CD4-positive, CD25-positive, alpha-beta regulatory T cell (primary cell): ENCODE measurements around the gene PJVK. TPM values are rescaled to one million over a fixed set of nuclear protein-coding genes. Genes with fewer than 3 reads are reported as not detected.

Source experiments
- ATAC-seq, 2 donors: fragments of 150-1000 bp; cut with Tn5 transposase; one replicate each; pipeline ENCODE4 v1.10.0; 2021; ENCODE audit warnings: low read depth in 2 of 2, moderate number of reproducible peaks in 2 of 2, moderate library complexity in 1 of 2
- DNase-seq, 3 donors: peaks; one replicate each; pipeline versions ENCODE4 v3.0.0 to v3.0.0-alpha.2; 2012 to 2022; ENCODE audit warnings: mixed read lengths in 1 of 3
- H3K27ac ChIP-seq: one replicate; pipeline ENCODE4 v1.7.0; 2013; ENCODE audit warnings: mild to moderate bottlenecking, low read length; ENCODE audit not compliant: insufficient read depth, poor library complexity, severe bottlenecking
- H3K27me3 ChIP-seq: one replicate; pipeline ENCODE4 v1.7.0; 2013; ENCODE audit warnings: low read length; ENCODE audit not compliant: control insufficient read depth, insufficient read depth
- H3K36me3 ChIP-seq: one replicate; pipeline ENCODE4 v1.7.0; 2013; ENCODE audit warnings: mild to moderate bottlenecking, low read length, moderate library complexity; ENCODE audit not compliant: control insufficient read depth, insufficient read depth
- H3K4me1 ChIP-seq: 2 replicates; pipeline ENCODE4 v1.7.0; 2013; ENCODE audit warnings: mild to moderate bottlenecking, low read length; ENCODE audit not compliant: insufficient read depth, control insufficient read depth, poor library complexity, severe bottlenecking
- H3K4me3 ChIP-seq: one replicate; pipeline ENCODE4 v1.7.0; 2013; ENCODE audit warnings: low read depth, mild to moderate bottlenecking, low read length, moderate library complexity
- H3K9me3 ChIP-seq, 2 experiments: 1 replicate in 1 of 2; 2 replicates in 1 of 2; pipeline ENCODE4 v1.7.0; 2013; ENCODE audit warnings: low read length in 2 of 2, mild to moderate bottlenecking in 1 of 2, moderate library complexity in 1 of 2; ENCODE audit not compliant: control insufficient read depth in 2 of 2
- H3K27ac Mint-ChIP-seq, 3 donors: one replicate each; pipeline ENCODE4 v1.8.0; 2020 to 2022; ENCODE audit warnings: mild to moderate bottlenecking in 3 of 3, mixed read lengths in 3 of 3, moderate library complexity in 2 of 3
- H3K27me3 Mint-ChIP-seq: one replicate; pipeline ENCODE4 v1.8.0; 2022; ENCODE audit warnings: mild to moderate bottlenecking, mixed read lengths
- H3K36me3 Mint-ChIP-seq: one replicate; pipeline ENCODE4 v1.8.0; 2020; ENCODE audit warnings: mixed read lengths
- H3K4me1 Mint-ChIP-seq, 4 donors: one replicate each; pipeline ENCODE4 v1.8.0; 2020 to 2022; ENCODE audit warnings: mixed read lengths in 4 of 4, mild to moderate bottlenecking in 1 of 4
- H3K4me3 Mint-ChIP-seq, 4 donors: one replicate each; pipeline ENCODE4 v1.8.0; 2020 to 2022; ENCODE audit warnings: mild to moderate bottlenecking in 4 of 4, mixed read lengths in 4 of 4, moderate library complexity in 3 of 4
- H3K9me3 Mint-ChIP-seq, 7 donors: one replicate each; pipeline ENCODE4 v1.8.0; 2020 to 2022; ENCODE audit warnings: mixed read lengths in 7 of 7, mild to moderate bottlenecking in 3 of 7, moderate library complexity in 2 of 7
- polyA plus RNA-seq, 4 donors: library from polyadenylated mRNA; unstranded; fragments of 300-500 nt; fragmentation: Illumina TruSeq; gene quantifications; one replicate each; pipeline ENCODE4 v1.2.3, GENCODE V29; 2021
- total RNA-seq: library from RNA; stranded (reverse); gene quantifications from one replicate; pipeline ENCODE4 v1.2.3, GENCODE V29; 2022

PJVK gene
- total and polyA plus RNA-seq, 5 donors from 2014 or later = 0.22 to 3.1 (median 0.57) TPM

DNA sequence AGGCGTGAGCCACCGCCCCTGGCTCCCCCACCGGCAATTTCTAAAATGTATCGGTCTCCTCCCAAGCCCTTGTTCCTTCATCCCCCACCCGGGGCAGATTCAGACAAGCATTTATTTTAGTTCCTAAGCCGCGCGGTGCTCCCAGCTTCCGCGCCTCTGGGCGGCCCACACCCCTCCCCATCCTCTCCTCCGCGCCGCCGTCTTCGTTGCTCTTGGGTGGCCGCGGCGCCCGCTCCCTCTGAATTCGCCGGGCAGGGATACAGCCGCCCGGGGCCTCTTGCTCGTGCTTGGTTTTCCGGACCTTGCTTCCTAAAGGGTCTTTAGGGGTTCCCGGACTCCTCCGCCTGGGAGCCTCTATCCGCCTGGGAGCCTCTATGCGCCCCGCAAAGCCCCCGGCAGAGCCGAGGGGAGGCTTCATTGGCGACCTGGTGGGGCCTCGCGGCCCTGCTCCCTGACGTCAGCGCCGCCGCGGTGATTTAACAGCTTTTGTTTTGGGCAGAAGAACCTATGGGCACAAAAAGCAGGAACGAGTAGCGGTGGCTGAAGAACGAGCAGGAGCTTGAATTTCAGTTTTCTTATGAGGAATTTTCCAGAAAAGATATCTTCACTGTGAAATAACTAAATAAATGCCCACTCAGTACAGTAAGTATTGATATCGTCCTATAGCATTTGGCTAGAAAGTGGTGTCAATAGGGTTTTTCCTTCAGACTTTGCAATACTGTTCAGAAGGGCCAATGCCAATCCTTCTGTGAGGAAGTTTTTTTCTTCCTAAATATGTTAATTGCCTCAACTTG, 37.5 kb upstream of the PJVK start:
- H3K27ac Mint-ChIP-seq = peak overlapping the region; percentile 95 to 98 (median 98)
- no peaks in the 10 kb centered on the region for H3K36me3 ChIP-seq
- H3K4me1 Mint-ChIP-seq = peaks cover 8 to 37% (median 20%) of the 10 kb centered on the region in 4 donors
- H3K27me3 Mint-ChIP-seq = no peaks in the 10 kb centered on the region
- no peaks in the 10 kb centered on the region for H3K9me3 ChIP-seq
- peak overlapping the region; percentile 87 to 91 (median 89) for H3K4me3 Mint-ChIP-seq
- DNase-seq (peak; percentile 65 to 89 (median 80)), ATAC-seq (peak; percentile 76 to 82)
- H3K4me1 ChIP-seq = peaks cover 14% of the 10 kb centered on the region
- H3K4me3 ChIP-seq = peak overlapping the region; percentile 98
- H3K27me3 ChIP-seq = no peaks in the 10 kb centered on the region
- no peaks in the 10 kb centered on the region for H3K36me3 Mint-ChIP-seq
- H3K27ac ChIP-seq = peak overlapping the region; percentile 82
- H3K9me3 Mint-ChIP-seq = peaks cover 0 to 1% (median 0%) of the 10 kb centered on the region in 7 donors

DNA sequence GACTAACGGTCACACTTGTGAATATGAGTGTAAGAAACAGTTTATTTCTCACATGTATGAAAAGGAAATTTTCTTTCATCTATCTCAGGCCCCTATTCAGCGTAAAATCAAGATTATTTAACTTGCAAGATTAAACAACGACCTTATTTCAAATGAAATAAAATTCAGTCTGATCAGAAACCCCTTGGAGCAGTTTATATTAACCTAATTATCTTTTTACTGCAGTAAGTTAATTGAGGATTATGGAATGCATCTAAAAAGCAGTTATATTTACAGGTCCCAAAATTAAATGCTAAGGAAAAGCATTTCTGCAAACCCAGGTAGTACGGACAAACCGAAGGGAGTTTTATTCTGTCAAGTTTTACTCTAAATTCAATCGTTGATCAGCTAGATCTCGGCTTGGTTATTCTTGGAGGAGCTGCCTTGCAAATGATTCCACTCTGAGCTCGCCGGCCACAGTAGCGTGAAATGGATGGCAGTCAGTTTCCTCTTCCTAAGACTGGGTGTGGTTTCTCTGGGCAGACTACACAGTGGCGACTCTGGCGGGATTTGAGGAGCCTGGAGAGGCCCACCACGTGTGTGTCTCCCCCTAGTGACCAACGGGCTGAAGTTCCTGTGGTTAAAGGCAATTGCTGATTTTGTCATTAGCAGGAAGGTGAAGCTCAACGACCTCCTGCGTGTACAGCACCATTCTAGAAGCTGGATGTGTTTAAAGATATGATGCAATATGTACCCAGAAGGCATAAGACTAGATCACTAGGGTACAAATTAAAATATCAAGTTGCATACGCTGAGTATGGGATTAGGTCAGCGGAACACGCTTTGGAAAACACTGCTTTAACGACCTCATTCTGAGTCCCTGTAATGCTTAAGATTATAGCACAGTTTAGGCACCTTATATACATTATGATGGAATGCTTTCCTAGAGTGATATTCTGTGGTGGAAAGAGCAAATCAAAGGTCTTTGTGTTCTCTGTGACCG, 36.6 kb upstream of the PJVK start:
- Histone ChIP-seq H3K27ac (peak overlapping the region; percentile 82), H3K4me3 (peak overlapping the region; percentile 98), H3K36me3 (no peaks in the 10 kb centered on the region), H3K27me3 (no peaks in the 10 kb centered on the region), H3K9me3 (no peaks in the 10 kb centered on the region), H3K4me1 (peaks cover 14% of the 10 kb centered on the region)
- Mint-ChIP-seq H3K27ac (peak overlapping the region; percentile 95 to 98 (median 98)), H3K36me3 (no peaks in the 10 kb centered on the region), H3K27me3 (no peaks in the 10 kb centered on the region), H3K4me3 (peak overlapping the region; percentile 87 to 91 (median 89)), H3K4me1 (peaks cover 12 to 39% (median 25%) of the 10 kb centered on the region in 4 donors), H3K9me3 (peaks cover 0 to 1% (median 0%) of the 10 kb centered on the region in 7 donors)
- peak; percentile 72 to 93 (median 77) for DNase-seq
- ATAC-seq = peak; percentile 68 to 76

DNA sequence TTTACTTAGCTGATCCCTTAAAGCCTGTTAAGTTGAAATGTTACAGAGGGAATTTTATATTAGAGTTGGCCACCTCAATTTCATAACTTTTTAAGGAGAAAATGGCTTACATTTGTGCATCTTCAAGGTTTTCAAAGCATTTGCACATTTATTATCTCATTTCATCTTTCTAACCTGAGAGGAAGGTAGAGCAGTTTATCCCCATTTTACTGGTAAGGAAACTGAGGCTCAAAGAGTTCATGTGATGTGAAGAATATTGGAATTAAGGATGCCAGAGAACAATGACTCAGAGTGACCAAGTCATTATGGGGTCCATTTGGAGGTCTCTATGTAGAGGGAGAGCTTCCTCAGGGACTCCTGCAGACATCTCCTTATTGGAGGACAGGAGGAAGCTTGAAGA, 35.2 kb upstream of the PJVK start:
- no peaks in the 10 kb centered on the region for H3K36me3 ChIP-seq
- peak overlapping the region in 1 of 3 donors; percentile 3 for H3K27ac Mint-ChIP-seq
- H3K27me3 ChIP-seq = no peaks in the 10 kb centered on the region
- H3K4me3 ChIP-seq = no peak overlapping the region
- H3K36me3 Mint-ChIP-seq = peaks cover 2% of the 10 kb centered on the region
- DNase-seq (no peak), ATAC-seq (no peak)
- H3K27me3 Mint-ChIP-seq = no peaks in the 10 kb centered on the region
- no peaks in the 10 kb centered on the region for H3K9me3 ChIP-seq
- no peak overlapping the region for H3K27ac ChIP-seq
- H3K4me3 Mint-ChIP-seq = no peak overlapping the region
- H3K4me1 ChIP-seq = peaks cover 14% of the 10 kb centered on the region
- H3K4me1 Mint-ChIP-seq = peaks cover 14 to 42% (median 27%) of the 10 kb centered on the region in 4 donors
- peaks cover 0 to 1% (median 0%) of the 10 kb centered on the region in 7 donors for H3K9me3 Mint-ChIP-seq

DNA sequence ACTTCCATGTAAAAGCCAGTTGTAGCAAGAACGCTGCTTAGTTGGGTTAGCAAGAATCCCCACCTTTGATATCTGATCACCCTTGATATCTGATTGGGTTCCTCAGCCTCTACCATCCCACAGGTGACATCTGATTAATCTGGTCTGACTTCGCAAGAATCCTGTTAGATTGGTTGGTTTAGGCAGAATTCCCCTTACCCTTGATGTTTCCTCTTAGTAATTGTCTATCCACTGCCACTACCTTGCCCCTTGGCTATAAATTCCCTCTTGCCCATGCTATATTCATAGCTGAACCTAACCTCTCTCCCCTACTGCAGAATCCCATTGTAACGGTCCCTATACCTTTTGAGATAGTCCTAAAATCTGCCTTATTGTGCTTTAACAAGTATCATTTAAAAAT, 33.3 kb upstream of the PJVK start:
- Histone ChIP-seq H3K4me1 (peaks cover 14% of the 10 kb centered on the region), H3K4me3 (no peak overlapping the region), H3K36me3 (no peaks in the 10 kb centered on the region), H3K27me3 (no peaks in the 10 kb centered on the region), H3K9me3 (no peaks in the 10 kb centered on the region), H3K27ac (peak overlapping the region; percentile 0)
- no peak for DNase-seq
- Mint-ChIP-seq H3K27ac (no peak overlapping the region), H3K36me3 (peaks cover 13% of the 10 kb centered on the region), H3K27me3 (no peaks in the 10 kb centered on the region), H3K9me3 (peaks cover 0 to 1% (median 0%) of the 10 kb centered on the region in 7 donors), H3K4me1 (peaks cover 14 to 39% (median 27%) of the 10 kb centered on the region in 4 donors), H3K4me3 (peak overlapping the region in 1 of 4 donors; percentile 16)
- ATAC-seq = no peak

DNA sequence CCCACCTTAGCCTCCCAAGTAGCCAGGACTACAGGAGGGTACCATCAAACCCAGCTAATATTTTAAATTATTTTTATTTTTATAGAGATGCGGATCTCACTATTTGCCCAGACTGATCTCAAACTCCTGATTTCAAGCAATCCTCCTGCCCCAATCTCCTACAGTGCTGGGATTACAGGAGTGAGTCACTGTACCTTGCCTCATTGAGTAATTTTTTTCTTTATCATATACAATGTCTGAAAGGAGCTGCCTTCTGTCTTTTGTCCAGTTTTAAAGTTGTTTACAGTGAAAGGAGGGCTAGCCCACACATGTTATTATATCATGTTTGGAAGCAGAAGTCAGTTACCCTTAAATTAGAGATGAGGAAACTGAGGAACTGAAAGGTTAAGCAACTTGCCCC, 32.8 kb upstream of the PJVK start:
- Histone ChIP-seq H3K4me3 (no peak overlapping the region), H3K9me3 (no peaks in the 10 kb centered on the region), H3K4me1 (peaks cover 14% of the 10 kb centered on the region), H3K27me3 (no peaks in the 10 kb centered on the region), H3K27ac (peak overlapping the region; percentile 0), H3K36me3 (no peaks in the 10 kb centered on the region)
- Mint-ChIP-seq H3K4me3 (no peak overlapping the region), H3K27me3 (no peaks in the 10 kb centered on the region), H3K9me3 (peaks cover 0 to 1% (median 0%) of the 10 kb centered on the region in 7 donors), H3K36me3 (peaks cover 13% of the 10 kb centered on the region), H3K27ac (no peak overlapping the region), H3K4me1 (peaks cover 14 to 34% (median 24%) of the 10 kb centered on the region in 4 donors)
- ATAC-seq (no peak), DNase-seq (no peak)

DNA sequence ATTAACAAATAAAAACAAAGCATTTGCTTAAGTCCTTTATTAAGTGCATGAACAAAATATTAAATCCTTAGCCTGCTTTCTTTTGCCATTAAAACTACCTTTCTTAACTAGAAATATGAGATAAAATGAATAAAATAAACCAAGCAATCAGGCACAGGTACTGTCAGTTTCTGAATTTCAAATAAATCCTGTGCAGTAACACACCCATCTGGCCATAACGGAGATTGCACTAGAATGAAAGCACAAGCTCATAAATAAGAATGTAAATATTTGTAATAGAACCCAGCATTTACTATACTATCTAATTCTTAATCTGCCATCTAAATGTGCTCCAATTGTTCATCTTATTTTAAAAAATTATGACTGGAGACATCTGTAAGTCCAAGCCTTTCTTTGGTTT, 32.1 kb upstream of the PJVK start:
- H3K9me3 Mint-ChIP-seq = no peaks in the 10 kb centered on the region
- no peaks in the 10 kb centered on the region for H3K27me3 ChIP-seq
- H3K27ac Mint-ChIP-seq = peak overlapping the region in 1 of 3 donors; percentile 5
- no peaks in the 10 kb centered on the region for H3K27me3 Mint-ChIP-seq
- no peak overlapping the region for H3K4me3 ChIP-seq
- H3K9me3 ChIP-seq = no peaks in the 10 kb centered on the region
- no peak overlapping the region for H3K27ac ChIP-seq
- DNase-seq = peak in 1 of 3 donors; percentile 45
- peaks cover 17% of the 10 kb centered on the region for H3K36me3 Mint-ChIP-seq
- ATAC-seq = no peak
- peaks cover 10% of the 10 kb centered on the region for H3K4me1 ChIP-seq
- no peak overlapping the region for H3K4me3 Mint-ChIP-seq
- H3K4me1 Mint-ChIP-seq = peaks cover 12 to 34% (median 21%) of the 10 kb centered on the region in 4 donors
- H3K36me3 ChIP-seq = no peaks in the 10 kb centered on the region

DNA sequence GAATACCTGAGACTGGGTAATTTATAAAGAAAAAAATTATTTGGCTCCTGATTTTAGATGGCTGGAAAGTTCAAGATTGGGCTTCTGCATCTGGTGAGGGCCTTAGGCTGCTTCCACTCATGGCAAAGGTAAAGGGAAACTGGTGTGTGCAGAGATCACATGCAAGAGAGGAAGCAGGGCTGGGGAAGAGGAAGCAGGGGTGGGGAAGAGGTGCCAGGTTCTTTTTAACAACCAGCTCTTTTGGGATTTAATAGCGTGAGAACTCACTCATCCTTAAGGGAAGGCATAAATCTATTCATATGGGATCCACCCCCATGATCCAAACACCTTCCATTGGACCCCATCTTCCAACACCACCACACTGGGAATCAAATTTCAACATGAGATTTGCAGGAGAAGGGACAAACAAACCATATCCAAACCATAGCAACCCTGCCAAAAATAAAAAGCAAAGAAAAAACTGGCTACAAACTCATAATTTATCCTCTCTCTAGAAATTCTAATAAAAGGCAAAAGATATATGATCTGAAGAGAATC, 30.6 kb upstream of the PJVK start:
- H3K27me3 Mint-ChIP-seq = no peaks in the 10 kb centered on the region
- peaks cover 29% of the 10 kb centered on the region for H3K36me3 Mint-ChIP-seq
- no peaks in the 10 kb centered on the region for H3K36me3 ChIP-seq
- H3K27ac ChIP-seq = no peak overlapping the region
- peaks cover 4 to 27% (median 12%) of the 10 kb centered on the region in 4 donors for H3K4me1 Mint-ChIP-seq
- H3K9me3 ChIP-seq = peaks cover 0 to 5% of the 10 kb centered on the region in 2 experiments
- peak overlapping the region in 1 of 3 donors; percentile 60 for H3K27ac Mint-ChIP-seq
- H3K4me1 ChIP-seq = no peaks in the 10 kb centered on the region
- no peak for DNase-seq
- no peak overlapping the region for H3K4me3 Mint-ChIP-seq
- H3K9me3 Mint-ChIP-seq = peaks cover 0 to 12% (median 2%) of the 10 kb centered on the region in 7 donors
- no peaks in the 10 kb centered on the region for H3K27me3 ChIP-seq
- H3K4me3 ChIP-seq = no peak overlapping the region
- no peak for ATAC-seq
